ENCODE measurements around the gene SNX10.

SNX10 gene

DNA sequence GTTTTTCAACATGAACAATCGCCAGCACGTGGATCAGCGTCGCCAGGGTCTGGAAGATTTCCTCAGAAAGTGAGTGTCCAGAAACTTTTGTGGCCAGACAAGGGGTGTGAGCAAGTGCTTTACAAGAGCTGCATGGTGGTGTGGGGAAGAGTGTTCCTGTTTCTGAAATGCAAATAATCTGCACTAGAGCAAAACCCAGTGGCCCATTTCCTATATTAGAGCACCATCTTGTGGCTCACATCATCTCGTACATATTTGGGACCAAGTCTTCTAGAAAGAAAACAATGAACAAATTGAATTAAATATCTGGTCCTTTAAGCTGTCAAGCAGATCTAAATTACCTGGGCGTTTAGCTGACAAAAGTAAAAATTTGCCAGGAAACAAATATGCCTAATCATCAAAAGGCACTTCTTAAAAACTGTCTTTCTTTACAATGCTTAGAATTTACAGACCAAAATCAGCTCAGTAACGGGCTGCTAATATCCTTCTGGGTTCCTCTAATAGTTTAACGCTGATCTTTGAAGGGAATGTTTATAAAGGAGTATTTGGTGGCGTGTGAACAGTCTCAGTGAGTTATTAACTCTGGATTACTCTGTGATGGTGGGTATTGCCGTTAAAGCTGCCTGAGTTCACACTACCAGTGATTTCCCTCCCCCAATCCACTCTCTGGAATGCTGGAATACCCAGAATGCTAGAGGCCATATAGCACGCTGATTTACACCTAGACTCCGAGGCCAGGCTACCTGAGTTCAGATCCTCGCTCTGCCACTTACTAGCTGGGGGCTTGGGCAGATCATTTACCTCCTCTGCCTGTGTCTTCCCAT, 73.6 kb downstream of the SNX10 start:
- Mint-ChIP-seq H3K9me3 (no peaks in the 10 kb centered on the region), H3K4me3 (no peak overlapping the region), H3K4me1 (no peaks in the 10 kb centered on the region), H3K36me3 (peaks cover 75% of the 10 kb centered on the region), H3K27ac (peak overlapping the region; percentile 50)
- ATAC-seq (peak; percentile 61), DNase-seq (ENCODE audit: low spot score in 2 of 2) (peak in 1 of 2 donors; percentile 50)

DNA sequence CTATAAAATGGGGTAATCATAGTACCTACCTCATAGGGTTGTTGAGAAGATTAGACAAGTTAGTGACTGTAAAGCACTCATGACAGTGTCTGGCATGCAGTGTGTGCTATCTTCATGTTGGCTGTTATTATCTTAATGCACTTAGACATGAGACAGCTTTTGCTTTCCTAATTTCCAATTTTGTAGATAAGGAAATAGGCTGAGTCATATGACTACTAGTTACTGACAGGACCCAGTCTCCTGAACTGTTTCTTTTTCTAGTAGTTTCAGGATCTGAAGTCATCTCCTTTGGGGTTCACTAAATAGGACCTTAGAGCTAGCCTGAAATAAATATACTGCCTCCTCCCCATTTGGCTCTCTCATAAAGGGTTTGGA, 74.2 kb downstream of the SNX10 start:
- Mint-ChIP-seq H3K9me3 (no peaks in the 10 kb centered on the region), H3K4me1 (no peaks in the 10 kb centered on the region), H3K4me3 (no peak overlapping the region), H3K36me3 (peaks cover 80% of the 10 kb centered on the region), H3K27ac (no peak overlapping the region)
- ATAC-seq (no peak), DNase-seq (ENCODE audit: low spot score in 2 of 2) (no peak)

DNA sequence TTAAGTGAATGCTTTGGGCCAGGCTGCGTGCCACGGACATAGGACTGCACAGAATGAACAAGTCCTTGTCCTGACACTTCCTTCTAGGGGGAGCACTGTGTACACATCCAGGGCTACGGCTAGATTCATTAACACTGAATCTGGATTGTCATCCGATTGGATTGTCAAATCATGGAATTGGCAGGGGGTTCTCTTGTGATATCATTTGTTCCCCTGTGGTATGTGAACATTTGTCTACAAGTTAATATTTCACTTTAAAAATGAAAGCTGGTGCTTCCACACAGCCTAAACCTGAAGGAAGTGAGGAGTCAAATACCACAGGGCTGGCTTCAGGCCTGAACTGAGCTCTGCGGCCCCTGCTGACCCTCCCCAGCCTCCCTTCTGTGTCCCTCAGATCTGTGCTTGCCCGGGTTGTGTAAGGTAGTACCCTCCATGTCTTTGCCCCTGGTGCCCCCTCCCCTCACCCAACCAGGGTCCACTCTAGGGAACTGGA, 75.6 kb downstream of the SNX10 start:
- no peak for DNase-seq (ENCODE audit: low spot score in 2 of 2)
- Mint-ChIP-seq H3K36me3 (peaks cover 85% of the 10 kb centered on the region), H3K9me3 (no peaks in the 10 kb centered on the region), H3K4me3 (no peak overlapping the region), H3K4me1 (no peaks in the 10 kb centered on the region), H3K27ac (no peak overlapping the region)
- no peak for ATAC-seq

DNA sequence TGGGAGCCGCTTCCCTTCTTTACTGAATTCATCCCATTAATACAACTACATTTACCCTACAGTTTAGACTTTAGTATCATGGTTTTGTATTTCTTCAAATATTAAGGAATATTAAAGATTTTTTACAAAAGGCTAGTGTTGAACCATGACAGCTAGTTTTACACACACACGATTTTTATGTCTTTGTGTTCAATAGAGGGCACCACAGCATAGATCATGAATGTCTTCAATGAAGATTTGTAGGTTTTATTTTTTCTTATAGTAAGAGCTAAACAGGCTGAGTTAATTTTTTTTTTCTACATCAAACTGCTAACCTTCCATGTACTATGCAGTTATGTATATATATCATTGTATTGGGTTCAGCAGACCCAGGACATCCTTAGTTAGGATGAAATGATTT, 76.9 kb downstream of the SNX10 start:
- no peak for DNase-seq (ENCODE audit: low spot score in 2 of 2)
- Mint-ChIP-seq H3K4me1 (no peaks in the 10 kb centered on the region), H3K4me3 (no peak overlapping the region), H3K36me3 (peaks cover 93% of the 10 kb centered on the region), H3K27ac (no peak overlapping the region), H3K9me3 (no peaks in the 10 kb centered on the region)
- no peak for ATAC-seq

DNA sequence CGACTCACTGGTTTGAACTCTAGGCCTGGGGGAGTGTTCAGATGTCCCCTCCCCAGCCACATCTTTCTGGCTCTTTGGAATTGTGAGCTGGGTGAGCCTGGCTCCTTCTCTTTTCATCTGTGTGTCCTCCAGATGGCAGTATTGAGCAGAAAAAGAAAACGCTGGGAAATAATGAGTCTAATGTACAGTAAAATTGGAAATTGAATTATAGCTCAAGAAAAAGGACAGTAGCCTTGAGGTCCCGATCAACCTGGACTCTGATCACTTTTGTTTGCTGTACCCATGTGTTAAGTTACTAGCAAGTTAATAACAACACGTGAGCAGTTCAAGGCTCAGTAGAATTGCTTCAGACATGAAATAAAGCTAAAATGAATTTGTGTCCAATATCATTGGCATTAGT, 77.9 kb downstream of the SNX10 start:
- Mint-ChIP-seq H3K9me3 (no peaks in the 10 kb centered on the region), H3K36me3 (peaks cover 98% of the 10 kb centered on the region), H3K27ac (no peak overlapping the region), H3K4me1 (no peaks in the 10 kb centered on the region), H3K4me3 (no peak overlapping the region)
- ATAC-seq (peak; percentile 61), DNase-seq (ENCODE audit: low spot score in 2 of 2) (peak in 1 of 2 donors; percentile 21)

DNA sequence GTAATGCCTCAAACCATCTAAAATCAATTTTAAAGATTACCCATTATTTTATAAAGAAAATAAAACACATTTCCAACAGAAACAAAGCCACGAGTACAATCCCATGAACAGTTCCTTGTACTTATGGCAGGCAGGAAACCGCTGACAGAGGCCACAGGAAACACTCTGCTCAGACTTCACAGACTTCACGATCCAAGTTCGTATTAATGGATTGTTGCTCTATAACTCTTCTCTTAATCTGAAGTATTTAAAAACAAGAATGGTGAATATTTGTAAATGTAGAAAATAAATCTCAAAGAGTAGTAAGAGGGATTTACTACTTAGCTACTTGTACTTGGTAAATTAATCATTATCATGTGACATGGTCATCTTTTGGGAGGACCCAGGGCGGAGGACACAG, 78.3 kb downstream of the SNX10 start:
- ATAC-seq: no peak
- no peak for DNase-seq (ENCODE audit: low spot score in 2 of 2)
- no peaks in the 10 kb centered on the region for H3K9me3 Mint-ChIP-seq
- peaks cover 95% of the 10 kb centered on the region for H3K36me3 Mint-ChIP-seq
- H3K27ac Mint-ChIP-seq: no peak overlapping the region
- H3K4me1 Mint-ChIP-seq: no peaks in the 10 kb centered on the region
- H3K4me3 Mint-ChIP-seq: no peak overlapping the region

DNA sequence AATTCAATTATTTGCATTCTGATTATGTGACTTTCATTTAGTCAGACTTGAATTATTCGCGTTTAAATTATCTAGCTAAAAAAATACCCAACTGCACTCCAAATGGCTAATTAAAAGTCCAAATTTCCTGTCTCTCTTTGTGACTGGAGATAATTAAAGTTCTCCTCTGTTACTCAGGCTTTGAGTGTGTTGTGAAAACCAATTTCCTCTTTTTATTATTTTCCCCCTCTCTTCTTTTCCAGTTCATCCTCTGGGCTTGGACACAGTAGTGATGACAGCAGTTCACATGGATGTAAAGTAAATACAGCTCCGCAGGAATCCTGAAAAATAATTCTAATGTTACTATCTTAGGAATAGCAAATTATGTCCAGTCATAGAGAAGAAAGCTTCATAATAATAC, 80.6 kb downstream of the SNX10 start:
- peaks cover 86% of the 10 kb centered on the region for H3K36me3 Mint-ChIP-seq
- ATAC-seq (no peak), DNase-seq (ENCODE audit: low spot score in 2 of 2) (no peak)
- no peak overlapping the region for H3K27ac Mint-ChIP-seq
- no peaks in the 10 kb centered on the region for H3K4me1 Mint-ChIP-seq
- H3K4me3 Mint-ChIP-seq: no peak overlapping the region
- H3K9me3 Mint-ChIP-seq: no peaks in the 10 kb centered on the region

DNA sequence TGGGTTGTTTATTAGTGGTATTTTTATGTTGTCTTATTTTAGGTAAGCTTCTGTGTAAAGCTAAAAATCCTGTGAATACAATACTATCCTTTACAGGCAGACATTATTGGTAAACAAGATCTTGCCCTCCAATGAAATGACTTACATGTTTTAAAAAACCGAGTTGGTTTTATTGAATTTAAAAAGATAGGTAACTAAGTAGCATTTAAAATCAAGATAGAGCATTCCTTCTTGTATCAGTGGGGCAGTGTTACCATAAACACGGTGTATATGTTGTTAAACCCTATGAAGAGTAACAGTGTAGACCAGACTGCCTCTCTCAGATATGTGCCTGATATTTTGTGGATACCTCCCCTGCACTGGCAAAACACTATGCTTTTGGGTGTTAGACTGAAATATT, 81.0 kb downstream of the SNX10 start:
- no peak overlapping the region for H3K4me3 Mint-ChIP-seq
- H3K4me1 Mint-ChIP-seq: no peaks in the 10 kb centered on the region
- DNase-seq (ENCODE audit: low spot score in 2 of 2) (no peak), ATAC-seq (no peak)
- H3K36me3 Mint-ChIP-seq: peaks cover 81% of the 10 kb centered on the region
- no peak overlapping the region for H3K27ac Mint-ChIP-seq
- H3K9me3 Mint-ChIP-seq: no peaks in the 10 kb centered on the region

DNA sequence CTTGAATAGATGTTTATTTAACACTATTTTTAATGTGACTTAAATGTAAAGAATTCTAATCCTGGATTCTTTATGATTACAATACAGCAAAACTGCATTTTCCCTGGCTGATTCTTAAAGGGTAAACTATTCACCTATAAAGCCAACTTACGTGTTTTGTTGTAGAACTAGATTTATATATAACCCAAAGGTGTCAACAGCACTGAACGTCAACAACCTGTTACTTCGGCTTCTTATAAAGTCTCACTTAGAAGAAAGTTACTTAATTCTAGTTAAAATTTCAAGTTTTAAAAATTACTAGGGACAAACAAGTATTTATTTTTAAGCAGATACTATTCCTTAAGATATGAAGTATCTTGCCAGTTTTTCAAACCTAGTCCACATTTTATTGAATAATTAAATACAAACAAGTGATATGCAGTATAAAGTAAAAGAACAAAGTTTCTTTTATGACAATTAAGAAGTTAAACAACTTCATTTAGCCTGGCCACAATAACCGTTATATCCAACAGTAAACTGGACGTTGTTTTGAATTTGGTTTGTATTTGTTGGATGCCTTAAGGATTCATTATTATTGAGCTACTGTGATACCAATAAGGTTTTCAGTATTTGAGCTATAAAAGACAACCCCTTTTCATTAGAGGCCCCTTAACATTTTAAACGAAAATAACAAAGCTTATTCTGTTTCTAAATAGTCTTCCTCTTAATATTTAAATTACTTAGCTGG, 83.1 kb downstream of the SNX10 start:
- Mint-ChIP-seq H3K27ac (no peak overlapping the region), H3K4me3 (no peak overlapping the region), H3K9me3 (no peaks in the 10 kb centered on the region), H3K4me1 (no peaks in the 10 kb centered on the region), H3K36me3 (peaks cover 60% of the 10 kb centered on the region)
- no peak for ATAC-seq
- DNase-seq (ENCODE audit: low spot score in 2 of 2): no peak

DNA sequence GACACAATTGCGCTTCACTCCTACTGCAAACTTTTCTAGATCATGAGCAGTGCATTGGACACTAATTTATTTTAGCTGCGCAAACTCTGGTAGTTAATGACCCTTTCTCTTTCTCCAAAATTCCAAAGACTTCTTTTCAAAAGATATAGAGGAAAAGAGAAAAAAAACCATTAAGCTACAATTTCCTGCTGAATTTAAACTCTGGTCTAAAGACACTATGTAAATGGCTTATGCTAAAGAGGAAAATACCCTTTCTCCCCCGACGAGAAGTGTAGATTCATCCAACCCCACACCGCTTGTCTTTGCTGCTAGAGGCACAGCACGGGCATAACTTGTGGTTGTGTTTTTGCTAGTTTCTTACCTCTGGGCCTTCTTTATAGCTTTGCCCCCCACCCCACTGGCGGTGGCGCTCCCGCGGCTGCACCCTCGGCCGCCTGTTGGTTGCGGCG, 84.1 kb downstream of the SNX10 start:
- peak; percentile 31 for ATAC-seq
- H3K9me3 Mint-ChIP-seq: no peaks in the 10 kb centered on the region

DNA sequence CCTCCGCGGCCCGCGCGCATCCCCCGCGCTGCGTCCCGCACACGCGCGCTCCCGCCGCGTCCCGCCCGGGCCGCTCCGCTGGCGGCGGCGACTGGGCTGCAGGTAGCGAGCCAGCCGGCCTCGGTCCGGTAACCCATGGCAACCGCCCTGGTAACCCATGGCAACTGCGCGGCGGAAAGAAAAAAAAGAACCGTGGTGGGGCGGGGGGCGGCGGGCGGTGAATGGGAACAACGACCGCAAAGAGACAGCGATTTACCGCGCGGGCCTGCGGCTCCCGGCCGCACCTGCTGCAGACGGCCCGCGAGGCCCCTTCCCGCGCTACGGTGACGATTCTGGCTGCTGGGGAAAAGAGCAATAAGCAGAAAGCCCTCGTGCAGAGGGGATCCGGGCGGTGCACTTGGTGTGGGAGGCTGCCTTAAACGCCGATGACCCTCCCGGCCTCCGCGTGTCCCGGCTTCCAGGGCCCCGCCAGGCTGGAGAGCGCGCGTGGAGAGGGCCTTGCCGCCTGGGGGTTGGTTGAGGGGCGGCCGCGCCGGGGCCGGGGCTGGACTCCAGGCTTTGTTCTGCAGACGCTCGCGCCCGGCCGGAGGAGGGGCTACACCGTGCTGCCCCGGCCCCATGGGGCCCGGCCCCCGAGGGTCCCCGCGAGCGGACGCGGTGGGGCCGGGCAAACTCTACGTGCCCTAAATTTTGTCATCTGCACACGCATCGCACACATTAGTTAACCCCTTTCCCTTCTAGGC, 84.7 kb downstream of the SNX10 start:
- Mint-ChIP-seq H3K4me1 (no peaks in the 10 kb centered on the region), H3K36me3 (peaks cover 45% of the 10 kb centered on the region), H3K9me3 (no peaks in the 10 kb centered on the region), H3K4me3 (peak overlapping the region; percentile 72), H3K27ac (peak overlapping the region; percentile 43)
- DNase-seq (ENCODE audit: low spot score in 2 of 2) (peak; percentile 28 to 68), ATAC-seq (peak; percentile 59)

More for the DNA sequence above, 84.1 kb downstream of the SNX10 start:
- Mint-ChIP-seq H3K27ac (no peak overlapping the region), H3K36me3 (peaks cover 51% of the 10 kb centered on the region), H3K4me3 (peak overlapping the region; percentile 72), H3K4me1 (no peaks in the 10 kb centered on the region)
- peak in 1 of 2 donors; percentile 56 for DNase-seq (ENCODE audit: low spot score in 2 of 2)

DNA sequence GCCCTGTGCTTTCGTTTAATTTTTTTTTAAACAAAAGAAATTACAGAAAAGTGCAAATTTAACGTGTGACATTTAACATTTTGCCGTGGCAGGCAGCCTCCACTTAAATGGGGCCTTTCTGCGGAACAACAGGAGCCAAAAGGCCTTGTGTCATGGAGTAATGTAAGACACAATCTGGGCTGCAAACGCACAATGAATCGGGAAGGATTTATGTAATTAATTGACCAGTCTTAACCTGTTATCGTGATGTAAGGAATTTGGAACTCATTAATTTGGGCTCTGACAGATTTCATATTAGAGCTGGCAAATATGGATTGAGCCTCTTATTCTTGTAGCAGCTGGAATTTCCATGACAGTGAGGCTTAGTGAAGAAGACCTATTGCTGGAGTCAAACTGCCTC, 86.4 kb downstream of the SNX10 start:
- DNase-seq (ENCODE audit: low spot score in 2 of 2) (no peak), ATAC-seq (no peak)
- Mint-ChIP-seq H3K27ac (no peak overlapping the region), H3K36me3 (peaks cover 28% of the 10 kb centered on the region), H3K4me1 (no peaks in the 10 kb centered on the region), H3K4me3 (no peak overlapping the region), H3K9me3 (no peaks in the 10 kb centered on the region)

DNA sequence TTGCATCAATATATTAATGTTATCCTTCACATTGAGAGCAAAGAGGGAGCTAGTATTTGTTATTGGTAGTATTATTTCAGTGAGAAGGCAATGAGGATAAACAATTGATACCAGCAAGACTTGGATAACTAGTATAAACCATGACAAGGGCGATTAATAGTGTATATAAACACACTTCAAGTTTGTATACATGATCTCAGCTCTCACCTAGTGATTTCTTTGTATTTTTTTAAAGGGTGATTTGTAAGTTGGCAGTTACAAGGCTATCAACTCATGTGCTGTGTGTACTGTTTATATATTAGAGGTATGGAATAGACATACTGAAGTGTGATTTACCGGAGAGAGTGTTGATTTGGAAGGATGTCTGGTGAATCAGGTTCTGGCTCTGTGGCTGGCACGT, 88.0 kb downstream of the SNX10 start:
- H3K9me3 Mint-ChIP-seq: no peaks in the 10 kb centered on the region

DNA sequence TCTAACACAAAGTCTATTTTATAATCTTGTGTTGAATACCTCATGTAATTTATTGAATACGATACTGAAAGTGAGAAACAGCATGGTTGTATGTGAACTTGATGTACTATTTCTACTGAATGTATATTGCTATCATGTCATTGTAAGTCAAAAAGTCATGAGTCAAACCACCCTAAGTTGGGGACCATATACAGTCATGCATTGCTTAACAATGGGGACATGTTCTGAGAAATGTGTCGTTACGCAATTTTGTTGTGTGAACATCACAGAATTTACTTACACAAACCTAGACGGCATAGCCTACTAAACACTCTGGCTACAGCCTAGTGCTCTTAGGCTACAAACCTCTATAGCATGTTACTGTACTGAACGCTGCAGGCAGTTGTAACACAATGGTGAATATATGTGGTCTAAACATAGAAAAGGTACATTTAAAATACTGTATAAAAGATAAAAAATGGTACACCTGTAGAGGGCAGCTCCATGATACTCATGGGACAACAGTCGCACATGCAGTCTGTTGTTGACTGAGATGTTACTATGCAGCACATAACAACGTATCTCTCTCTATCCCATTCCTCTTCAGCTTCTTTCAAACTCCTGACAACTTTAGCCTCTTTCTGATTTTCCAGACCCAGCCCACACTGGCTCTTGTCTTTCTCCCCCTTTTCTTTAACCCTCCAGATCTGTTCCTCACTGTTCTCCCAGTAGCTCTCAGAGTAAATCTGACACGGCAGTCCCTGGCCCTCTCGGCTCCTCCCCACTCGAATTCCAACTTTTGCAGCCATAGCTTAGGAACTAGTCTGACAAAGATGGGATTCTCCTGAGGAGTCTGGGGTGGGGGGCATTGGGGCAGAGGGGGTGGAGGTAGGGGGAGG, 90.1 kb downstream of the SNX10 start:
- DNase-seq (ENCODE audit: low spot score in 2 of 2): no peak
- H3K36me3 Mint-ChIP-seq: peaks cover 4% of the 10 kb centered on the region
- no peaks in the 10 kb centered on the region for H3K9me3 Mint-ChIP-seq
- ATAC-seq: peak; percentile 62
- no peak overlapping the region for H3K27ac Mint-ChIP-seq
- no peak overlapping the region for H3K4me3 Mint-ChIP-seq
- no peaks in the 10 kb centered on the region for H3K4me1 Mint-ChIP-seq

More for the DNA sequence above, 88.0 kb downstream of the SNX10 start:
- H3K27ac Mint-ChIP-seq: no peak overlapping the region
- no peak for DNase-seq (ENCODE audit: low spot score in 2 of 2)
- H3K4me1 Mint-ChIP-seq: no peaks in the 10 kb centered on the region
- no peak overlapping the region for H3K4me3 Mint-ChIP-seq
- no peak for ATAC-seq
- peaks cover 12% of the 10 kb centered on the region for H3K36me3 Mint-ChIP-seq
